Measurements from ENCODE around the gene SOX9. TPM values are rescaled to one million over a fixed set of nuclear protein-coding genes. Genes with fewer than 3 reads are reported as not detected.

SOX9 gene
- not detected for polyA plus RNA-seq (2012; ENCODE audit: insufficient read length, low read depth)

DNA sequence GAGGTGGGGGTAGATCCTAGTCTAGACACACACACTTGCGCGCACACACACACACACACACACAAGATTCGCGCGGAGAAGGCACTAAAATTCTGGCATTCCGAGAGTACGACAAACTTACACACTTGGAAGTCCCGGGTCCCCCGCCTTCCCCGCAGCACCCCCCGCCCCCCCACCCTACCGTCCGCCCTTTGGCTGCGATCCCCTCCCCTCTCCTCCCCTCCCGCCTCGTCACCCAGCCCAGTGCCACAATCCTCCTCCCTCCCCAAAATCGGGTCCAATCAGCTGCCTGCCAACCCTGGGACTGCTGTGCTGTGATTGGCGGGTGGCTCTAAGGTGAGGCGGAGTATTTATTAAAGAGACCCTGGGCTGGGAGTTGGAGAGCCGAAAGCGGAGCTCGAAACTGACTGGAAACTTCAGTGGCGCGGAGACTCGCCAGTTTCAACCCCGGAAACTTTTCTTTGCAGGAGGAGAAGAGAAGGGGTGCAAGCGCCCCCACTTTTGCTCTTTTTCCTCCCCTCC lies at the start of gene SOX9:
Gene SOX9 (plus strand): TSS at position 379 of the 522 bp plus-strand sequence. CDS start 372 bp downstream, outside the sequence.
- TF ChIP-seq, protein P1, sequence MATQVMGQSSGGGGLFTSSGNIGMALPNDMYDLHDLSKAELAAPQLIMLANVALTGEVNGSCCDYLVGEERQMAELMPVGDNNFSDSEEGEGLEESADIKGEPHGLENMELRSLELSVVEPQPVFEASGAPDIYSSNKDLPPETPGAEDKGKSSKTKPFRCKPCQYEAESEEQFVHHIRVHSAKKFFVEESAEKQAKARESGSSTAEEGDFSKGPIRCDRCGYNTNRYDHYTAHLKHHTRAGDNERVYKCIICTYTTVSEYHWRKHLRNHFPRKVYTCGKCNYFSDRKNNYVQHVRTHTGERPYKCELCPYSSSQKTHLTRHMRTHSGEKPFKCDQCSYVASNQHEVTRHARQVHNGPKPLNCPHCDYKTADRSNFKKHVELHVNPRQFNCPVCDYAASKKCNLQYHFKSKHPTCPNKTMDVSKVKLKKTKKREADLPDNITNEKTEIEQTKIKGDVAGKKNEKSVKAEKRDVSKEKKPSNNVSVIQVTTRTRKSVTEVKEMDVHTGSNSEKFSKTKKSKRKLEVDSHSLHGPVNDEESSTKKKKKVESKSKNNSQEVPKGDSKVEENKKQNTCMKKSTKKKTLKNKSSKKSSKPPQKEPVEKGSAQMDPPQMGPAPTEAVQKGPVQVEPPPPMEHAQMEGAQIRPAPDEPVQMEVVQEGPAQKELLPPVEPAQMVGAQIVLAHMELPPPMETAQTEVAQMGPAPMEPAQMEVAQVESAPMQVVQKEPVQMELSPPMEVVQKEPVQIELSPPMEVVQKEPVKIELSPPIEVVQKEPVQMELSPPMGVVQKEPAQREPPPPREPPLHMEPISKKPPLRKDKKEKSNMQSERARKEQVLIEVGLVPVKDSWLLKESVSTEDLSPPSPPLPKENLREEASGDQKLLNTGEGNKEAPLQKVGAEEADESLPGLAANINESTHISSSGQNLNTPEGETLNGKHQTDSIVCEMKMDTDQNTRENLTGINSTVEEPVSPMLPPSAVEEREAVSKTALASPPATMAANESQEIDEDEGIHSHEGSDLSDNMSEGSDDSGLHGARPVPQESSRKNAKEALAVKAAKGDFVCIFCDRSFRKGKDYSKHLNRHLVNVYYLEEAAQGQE (IDR thresholded peaks at IDR 0.05; ENCODE audit: insufficient read depth in 1 of 2, low read depth in 2 of 2, low read length in 2 of 2), result no peak
- no peak for TF ChIP-seq POLR2AphosphoS5 (IDR thresholded peaks at IDR 0.05; ENCODE audit: low read depth, low read length)
- no peak for TF ChIP-seq SIN3A (IDR thresholded peaks at IDR 0.05; ENCODE audit: borderline replicate concordance, insufficient read depth, low read length)
- no peak for TF ChIP-seq FOXP2 (optimal IDR thresholded peaks at IDR 0.05; ENCODE audit: borderline replicate concordance, extremely low read depth, extremely low read length, insufficient read depth)
- no peak for TF ChIP-seq TAF1 (IDR thresholded peaks at IDR 0.05; ENCODE audit: borderline replicate concordance, insufficient read depth, low read length)

DNA sequence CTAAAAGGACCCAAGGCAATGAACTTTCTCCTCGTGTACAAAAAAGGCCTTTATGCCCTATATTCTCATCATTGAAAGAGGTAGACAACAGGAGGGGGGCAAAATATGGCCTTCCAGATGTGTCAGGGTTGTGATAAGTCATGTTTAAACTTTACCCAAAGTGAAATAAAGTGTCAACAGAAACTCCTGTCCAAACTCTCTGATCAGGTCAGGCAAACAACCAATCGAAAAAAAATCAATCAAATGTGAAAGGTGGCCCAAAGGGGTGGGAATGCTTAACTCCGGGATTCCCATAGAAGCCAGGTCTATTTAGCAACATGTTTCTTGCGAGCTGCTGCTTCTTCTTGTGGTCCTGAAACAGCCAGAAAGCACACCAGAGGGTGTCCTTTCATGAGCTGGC lies 49.5 kb upstream of the SOX9 start:
- no peak for TF ChIP-seq FOXP2 (optimal IDR thresholded peaks at IDR 0.05; ENCODE audit: borderline replicate concordance, extremely low read depth, extremely low read length, insufficient read depth)
- TF ChIP-seq, protein P1 (IDR thresholded peaks at IDR 0.05; ENCODE audit: insufficient read depth in 1 of 2, low read depth in 2 of 2, low read length in 2 of 2), result no peak

DNA sequence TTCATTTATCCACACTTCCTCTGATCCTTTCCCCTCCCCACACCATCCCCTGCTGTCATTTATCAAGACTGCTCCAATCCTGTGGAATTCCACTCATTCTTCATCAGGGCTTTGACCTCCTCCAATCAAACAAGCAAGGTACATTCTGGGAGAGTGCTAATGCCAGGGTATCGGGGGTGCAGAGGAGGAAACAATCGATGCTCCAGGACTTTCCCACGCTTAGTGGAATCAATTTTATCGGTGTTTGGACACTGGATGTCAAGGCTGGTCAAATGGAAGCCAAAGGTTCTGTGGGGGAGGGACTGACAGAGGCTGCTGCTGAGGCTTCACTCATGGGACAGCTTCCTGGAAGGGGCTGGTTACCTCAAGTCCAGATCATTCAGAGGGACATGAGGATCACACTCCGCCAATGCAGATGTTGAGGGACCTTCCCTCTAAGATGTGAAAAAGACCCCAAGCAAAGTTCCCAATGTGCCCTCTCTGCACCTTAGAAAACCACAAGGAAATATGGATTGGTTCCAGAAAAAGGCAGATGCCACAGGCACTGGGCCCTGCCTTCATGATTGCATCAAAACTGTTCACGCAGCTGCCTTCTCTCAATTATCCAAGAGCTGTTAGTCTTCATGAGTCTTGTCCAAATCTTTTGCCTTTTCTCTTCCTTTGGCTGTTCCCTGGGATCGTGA lies 44.7 kb upstream of the SOX9 start:
- TF ChIP-seq TAF1 (IDR thresholded peaks at IDR 0.05; ENCODE audit: borderline replicate concordance, insufficient read depth, low read length) (no peak), FOXP2 (optimal IDR thresholded peaks at IDR 0.05; ENCODE audit: borderline replicate concordance, extremely low read depth, extremely low read length, insufficient read depth) (no peak), SIN3A (IDR thresholded peaks at IDR 0.05; ENCODE audit: borderline replicate concordance, insufficient read depth, low read length) (no peak), POLR2AphosphoS5 (IDR thresholded peaks at IDR 0.05; ENCODE audit: low read depth, low read length) (no peak)
- TF ChIP-seq, protein P1 (IDR thresholded peaks at IDR 0.05; ENCODE audit: insufficient read depth in 1 of 2, low read depth in 2 of 2, low read length in 2 of 2), result no peak

DNA sequence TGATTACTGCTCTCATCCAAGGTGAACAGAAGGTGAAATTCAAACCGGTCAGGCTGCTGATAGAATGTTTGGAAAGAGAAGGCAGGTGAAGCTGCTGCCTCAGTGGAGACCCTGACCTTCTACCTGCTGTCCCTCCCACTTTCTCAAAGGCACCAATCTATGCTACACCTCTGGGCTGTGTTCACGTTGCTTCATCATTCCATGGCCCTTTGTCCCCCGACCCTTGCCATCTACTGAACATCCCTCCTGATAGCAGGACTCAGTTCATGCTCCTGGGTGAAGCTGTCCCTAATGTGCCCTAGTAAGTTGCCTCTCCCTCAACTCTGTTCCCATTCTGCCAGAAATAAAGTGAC lies 44.2 kb upstream of the SOX9 start:
- TF ChIP-seq, protein P1 (IDR thresholded peaks at IDR 0.05; ENCODE audit: insufficient read depth in 1 of 2, low read depth in 2 of 2, low read length in 2 of 2), result no peak
- TF ChIP-seq POLR2AphosphoS5 (IDR thresholded peaks at IDR 0.05; ENCODE audit: low read depth, low read length) (no peak), FOXP2 (optimal IDR thresholded peaks at IDR 0.05; ENCODE audit: borderline replicate concordance, extremely low read depth, extremely low read length, insufficient read depth) (no peak), SIN3A (IDR thresholded peaks at IDR 0.05; ENCODE audit: borderline replicate concordance, insufficient read depth, low read length) (no peak), TAF1 (IDR thresholded peaks at IDR 0.05; ENCODE audit: borderline replicate concordance, insufficient read depth, low read length) (no peak)
